HG03097 (cell line): ENCODE measurements around the gene LONRF2.

Experiments used
- ATAC-seq: cut with Tn5 transposase; IDR thresholded peaks from one replicate; pipeline ENCODE4 v1.9.1; 2021; ENCODE audit not compliant: unreplicated experiment, low FRiP score

The LONRF2 gene

GRCh38 chr2:100276716-100277115 is 45.6 kb downstream of the LONRF2 start:
- ATAC-seq = no peak

GRCh38 chr2:100275200-100275589 is 47.1 kb downstream of the LONRF2 start:
- ATAC-seq = no peak

DNA sequence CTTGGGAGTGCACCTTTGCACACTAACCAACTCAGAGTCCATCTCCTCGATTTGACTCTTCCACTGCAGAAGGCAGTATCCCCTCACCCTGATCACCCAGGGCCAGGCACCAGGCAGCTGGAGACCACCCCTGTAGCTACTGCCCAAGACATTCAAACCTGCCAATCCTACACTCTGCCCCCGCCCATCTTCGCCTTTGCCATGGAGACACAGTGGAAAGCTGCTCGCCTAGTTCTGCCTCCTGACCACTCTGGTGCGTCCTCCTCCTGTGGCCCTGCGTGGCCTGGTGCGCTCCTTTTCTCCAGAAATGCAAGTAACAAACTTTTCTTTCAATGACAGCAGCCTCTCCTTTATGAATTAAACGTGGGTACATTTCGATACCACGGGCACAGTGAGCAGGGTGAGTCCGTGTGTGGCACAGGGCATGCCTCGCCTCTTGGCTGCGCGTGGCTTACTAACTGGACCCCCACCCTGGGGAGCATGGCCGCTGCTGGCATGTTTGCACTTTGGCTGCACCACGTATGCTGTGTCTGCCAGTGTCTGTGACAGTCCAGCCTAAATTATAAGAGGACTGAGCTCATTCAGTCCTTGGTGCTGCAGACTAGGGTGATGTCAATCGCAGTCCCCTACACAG is 47.6 kb downstream of the LONRF2 start:
- ATAC-seq = no peak

DNA sequence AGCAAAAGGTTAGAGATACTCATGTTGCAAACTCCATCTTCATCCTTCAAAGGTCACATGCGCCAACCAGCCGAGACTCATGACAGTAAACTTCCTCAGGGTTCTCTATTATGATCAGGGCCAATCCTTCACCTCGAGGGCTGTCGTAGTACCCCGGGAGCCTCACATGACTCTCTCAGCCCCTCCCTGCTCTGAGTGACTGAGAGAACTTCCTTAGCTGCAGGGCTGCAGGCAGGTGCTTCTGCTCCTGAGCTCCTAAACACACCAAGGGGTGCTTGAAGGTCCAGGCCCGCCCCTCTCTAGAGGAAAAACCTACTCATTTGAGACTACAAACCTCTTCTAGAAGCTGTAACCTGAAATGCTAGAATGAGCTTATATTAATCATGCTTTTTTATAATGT is 48.2 kb downstream of the LONRF2 start:
- no peak for ATAC-seq

- ATAC-seq = no peak
These were observed 48.9 kb downstream of the LONRF2 start for GRCh38 chr2:100273387-100273786.

DNA sequence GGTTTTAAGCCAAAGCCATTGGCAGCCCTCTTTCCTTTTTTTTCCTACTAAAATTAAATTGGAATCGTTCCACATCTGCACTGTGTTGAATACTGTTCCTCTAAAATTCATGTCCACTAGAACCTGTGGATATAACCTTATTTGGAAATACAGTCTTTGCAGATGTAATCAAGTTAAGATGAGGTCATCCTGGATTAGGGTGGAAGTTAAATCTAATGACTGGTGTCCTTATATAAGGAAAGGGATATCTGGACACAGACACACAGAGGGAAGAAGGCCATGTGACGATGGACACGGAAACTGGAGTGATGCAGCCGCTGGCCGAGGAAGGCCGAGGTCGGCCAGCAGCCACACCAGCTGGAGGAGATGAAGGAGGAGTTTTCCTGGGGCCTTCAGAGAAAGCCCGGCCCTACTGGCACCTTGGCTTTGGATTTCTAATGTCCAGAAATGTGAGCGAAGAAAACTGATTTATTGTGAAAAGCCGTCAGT is 49.4 kb downstream of the LONRF2 start:
- no peak for ATAC-seq

GRCh38 chr2:100271210-100271609 is 51.1 kb downstream of the LONRF2 start:
- no peak for ATAC-seq

DNA sequence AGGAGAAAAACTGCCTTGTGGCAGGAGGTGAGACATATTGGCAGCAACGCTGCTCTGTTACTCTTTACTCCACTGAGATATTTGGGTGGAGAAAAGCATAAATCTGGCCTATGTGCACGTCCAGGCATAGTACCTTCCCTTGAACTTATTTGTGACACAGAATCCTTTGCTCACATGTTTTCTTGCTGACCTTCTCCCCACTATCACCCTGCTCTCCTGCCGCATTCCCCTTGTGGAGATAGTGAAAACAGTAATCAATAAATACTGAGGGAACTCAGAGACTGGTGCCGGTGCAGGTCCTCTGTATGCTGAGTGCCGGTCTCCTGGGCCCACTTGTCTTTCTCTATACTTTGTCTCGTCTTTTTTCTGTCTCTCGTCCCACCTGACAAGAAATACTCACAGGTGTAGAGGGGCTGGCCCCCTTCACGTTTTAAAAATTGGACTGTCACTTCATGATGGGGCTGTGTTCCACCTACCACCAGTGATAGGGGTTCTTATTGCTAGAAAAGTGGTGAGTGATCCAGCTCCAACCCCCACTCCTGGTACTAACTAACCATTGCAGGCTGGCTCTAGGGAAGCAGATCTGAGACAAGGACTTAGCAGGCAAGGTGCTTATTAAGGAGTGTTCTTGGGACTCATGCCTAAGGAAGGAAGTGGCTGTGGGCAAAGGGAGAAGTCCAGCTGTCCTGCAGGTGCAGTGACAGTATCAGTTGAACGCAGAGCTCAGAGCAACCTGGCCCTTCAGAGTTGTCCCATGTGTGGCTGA is 51.7 kb downstream of the LONRF2 start:
- ATAC-seq = no peak

GRCh38 chr2:100269889-100270288 is 52.4 kb downstream of the LONRF2 start:
- ATAC-seq = no peak

- ATAC-seq = no peak
These were observed 53.3 kb downstream of the LONRF2 start for GRCh38 chr2:100268986-100269385.

DNA sequence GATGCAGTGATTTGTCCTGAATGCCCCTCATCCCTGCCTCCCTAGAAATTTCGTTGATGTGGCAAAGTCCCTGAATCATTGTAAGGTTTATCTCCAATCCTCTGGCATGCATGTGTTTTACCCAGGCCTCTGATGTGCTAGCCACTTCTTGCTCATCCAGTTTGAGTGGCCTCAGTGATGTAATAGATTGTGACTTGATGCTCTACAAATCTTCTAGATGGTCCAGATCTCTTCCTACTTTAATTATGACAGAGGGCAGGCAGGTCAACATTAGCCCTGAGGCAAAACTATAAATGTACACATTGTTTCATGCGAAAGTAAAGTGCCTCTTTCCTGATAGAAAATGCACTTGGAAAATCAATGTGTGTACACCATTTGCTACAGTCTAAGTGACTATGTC is 54.5 kb downstream of the LONRF2 start:
- ATAC-seq = no peak

- ATAC-seq = no peak
These were observed 56.2 kb downstream of the LONRF2 start for GRCh38 chr2:100266126-100266525.

DNA sequence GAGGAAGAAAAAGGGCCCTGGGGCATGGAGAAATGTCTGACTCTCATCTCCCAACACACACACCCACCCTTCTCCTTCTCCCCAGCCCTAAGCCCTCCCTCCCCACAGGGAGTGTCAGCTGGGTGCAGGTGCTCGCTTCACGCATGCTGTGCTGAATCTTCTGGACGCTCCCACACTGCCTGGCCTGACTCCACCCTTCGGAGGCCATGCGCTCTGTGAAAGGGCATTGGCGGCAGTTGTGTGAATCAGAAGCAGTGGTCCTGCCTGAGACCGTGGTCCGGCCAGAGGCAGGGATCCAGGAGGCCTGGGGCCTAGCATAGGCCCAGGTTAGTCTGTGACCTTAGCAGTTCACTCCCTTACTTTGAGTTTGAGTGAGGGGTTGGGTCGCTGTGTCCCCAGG is 57.1 kb downstream of the LONRF2 start:
- no peak for ATAC-seq

DNA sequence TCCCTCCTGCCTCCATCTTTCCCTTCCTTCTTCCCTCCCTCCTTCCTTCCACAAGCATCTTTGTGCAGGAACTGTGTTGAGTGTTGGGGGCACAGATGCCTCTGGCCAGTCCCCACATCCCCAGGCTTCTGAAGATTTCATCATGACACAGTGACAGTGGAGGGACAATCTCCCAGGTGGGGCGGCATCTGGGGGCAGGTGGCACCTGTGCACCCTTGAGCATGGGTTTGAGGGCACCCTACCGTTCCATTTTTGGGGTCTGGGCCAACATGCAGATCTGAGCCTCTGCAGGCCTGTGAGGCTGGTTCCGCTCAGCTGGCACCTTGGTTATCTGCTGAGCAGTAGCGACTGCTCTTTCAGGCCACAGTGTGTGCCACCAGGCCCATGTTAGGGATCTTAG is 57.6 kb downstream of the LONRF2 start:
- no peak for ATAC-seq

DNA sequence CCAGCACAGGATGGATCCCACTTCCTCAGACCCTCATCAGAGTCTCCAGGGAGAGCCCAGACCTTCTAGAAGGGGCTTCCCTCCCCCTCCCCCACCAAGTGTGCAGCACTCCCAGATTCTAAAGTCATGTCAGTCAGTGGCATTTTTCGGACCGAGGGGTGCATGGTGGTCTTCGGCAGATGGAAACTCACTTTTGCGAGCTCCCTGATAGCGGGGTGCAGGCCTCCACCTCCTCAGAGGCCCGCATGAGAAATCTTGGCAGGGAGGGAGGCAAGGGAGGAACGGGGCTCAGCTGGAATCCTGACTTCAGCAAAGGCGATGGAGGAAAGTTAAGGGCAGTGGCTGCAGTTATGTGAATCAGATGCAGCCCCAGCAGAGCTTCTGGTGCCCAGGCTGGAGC is 58.2 kb downstream of the LONRF2 start:
- ATAC-seq = no peak

DNA sequence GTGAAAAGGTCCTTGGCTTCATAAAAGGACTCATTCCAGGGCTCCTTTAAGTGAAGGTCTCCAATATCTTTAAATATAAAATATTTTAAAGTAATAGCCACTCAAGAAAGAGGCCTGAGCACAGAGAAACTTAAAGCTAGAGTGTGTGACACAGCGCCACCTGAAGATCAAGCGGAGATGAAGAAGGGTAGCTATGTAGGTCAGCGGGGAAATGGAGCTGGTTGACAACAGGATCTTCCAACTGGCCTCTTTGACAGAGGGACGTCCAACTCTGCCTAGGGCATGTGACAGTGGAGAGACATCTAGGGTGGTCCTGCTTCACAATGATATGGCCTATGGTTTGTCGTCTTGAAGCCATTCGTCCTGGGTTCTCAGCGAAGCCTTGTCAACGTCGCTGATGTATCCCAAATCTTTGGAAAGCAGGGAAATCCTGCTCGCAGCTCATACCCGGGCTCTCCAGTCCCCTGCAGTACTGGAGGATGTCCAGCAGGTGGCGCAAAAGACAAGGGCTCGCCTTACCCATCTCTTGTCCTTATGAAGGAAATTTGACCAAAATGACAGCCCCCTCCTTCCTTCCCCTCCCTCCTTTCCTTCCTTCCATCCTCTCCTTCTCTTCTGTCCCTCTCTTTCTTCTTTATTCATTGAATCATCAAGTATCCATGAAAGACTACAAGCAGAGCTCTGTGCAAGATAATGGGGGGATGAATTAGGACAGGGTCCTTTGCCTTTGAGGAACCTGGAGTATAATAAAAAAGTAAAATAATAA is 59.6 kb downstream of the LONRF2 start:
- no peak for ATAC-seq

DNA sequence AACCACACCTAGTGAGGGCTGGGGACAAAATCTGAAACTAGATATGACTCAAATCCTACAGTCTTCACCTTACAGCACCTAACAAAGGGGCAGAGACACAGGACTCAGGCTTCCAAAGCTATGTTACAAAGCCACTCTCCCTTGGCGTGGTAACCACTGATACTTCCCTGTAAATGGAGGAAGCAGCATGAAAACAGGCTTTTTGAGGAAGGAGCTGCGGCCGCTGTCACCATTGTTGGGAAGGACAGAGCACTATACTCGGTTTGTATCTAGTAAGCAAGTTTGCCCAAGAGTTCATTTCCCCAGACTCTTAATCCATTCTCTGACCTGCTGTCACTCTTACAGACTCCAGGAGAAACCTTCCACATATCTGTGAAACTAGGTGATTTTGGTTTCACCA is 60.3 kb downstream of the LONRF2 start:
- no peak for ATAC-seq

- no peak for ATAC-seq
These were observed 61.3 kb downstream of the LONRF2 start for GRCh38 chr2:100260712-100261620.

DNA sequence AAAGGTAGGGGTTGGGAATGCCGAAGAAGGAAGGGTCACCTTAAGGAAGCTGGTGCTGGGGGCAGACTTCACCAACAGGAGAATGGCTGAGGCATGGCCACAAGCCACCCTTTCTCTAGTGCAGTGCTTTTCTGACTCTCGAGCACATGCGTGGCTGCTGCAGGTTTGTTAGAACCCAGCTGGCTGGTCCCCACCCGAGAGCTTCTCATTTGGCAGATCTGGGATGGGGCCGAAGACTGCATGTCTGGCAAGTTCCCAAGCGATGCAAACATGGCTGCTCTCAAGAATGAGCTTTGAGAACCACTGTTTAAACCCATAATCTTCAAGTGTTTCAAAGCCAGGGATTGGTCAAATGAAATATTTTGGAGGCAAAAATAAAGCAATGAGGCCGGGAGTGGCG is 63.2 kb downstream of the LONRF2 start:
- ATAC-seq = no peak

DNA sequence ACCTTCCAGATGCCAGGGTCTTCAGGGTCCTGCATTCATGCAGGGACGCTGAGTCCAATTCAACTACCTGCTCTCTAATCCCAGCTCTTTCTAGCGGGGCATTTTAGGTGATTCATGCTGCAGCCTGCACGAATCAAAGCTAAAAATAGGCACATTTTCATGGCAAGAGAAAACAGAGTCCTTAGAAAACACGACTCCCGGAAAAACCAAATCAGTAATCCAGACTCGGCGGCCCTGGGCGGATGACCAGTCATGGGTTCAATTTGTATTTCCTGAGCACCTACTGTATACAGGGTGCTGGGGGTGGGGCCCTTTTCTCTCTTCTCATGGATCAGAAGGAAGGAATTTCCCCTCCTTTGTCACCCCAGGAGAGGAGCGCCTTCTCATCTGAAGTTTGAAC is 64.4 kb downstream of the LONRF2 start:
- no peak for ATAC-seq

DNA sequence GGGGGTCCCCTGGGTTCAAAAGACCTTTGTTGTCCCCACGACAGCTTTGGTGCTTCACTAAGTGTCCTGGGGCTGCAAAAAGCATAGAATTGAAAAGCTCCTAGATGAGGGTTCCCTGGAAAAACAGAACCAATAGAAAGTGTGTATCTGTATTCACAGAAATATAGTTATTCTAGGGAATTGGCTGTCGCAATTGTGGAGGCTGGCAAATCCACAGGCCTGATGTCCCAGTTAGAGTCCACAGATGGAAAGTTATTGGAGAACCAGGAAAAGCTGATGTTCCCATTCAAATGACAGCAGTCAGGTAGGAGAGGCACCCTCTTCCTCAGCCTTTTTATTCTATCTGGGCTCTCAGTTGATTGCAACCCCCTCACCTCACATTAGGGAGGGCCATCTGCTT is 65.5 kb downstream of the LONRF2 start:
- ATAC-seq = no peak
